ENCODE data around the gene FYB1. TPM values are rescaled to one million over a fixed set of nuclear protein-coding genes. Genes with fewer than 3 reads are reported as not detected.
A peak's percentile ranks its signal among the peaks of the same experiment; 100 is the strongest.

Gene FYB1
- total RNA-seq, 1 experiment from 2014 or later = not detected

GRCh38 chr5:39080597-39081204, 138.7 kb downstream of the FYB1 start:
- peak; percentile 91 for TF ChIP-seq CTCF (conservative IDR thresholded peaks at IDR 0.05)
- H3K4me3 Mint-ChIP-seq = no peak overlapping the region
- WGBS (ENCODE audit: extremely low coverage, insufficient read length, low lambda C conversion rate) = no CpG with 5 or more reads among the region's 3 CpGs

More at GRCh38 chr5:39080597-39081204, 138.7 kb downstream of the FYB1 start:
- Histone ChIP-seq H3K18ac (ENCODE audit: insufficient read length, low read depth, low read length) (no peak overlapping the region), H2BK12ac (ENCODE audit: insufficient read length, low read depth, low read length) (no peak overlapping the region), H4K91ac (ENCODE audit: insufficient read length, low read depth, low read length) (no peak overlapping the region), H3K4ac (ENCODE audit: low read depth, low read length) (no peak overlapping the region), H3K27me3 (ENCODE audit: insufficient read depth, low read length) (no peaks in the 10 kb centered on the region), H3K56ac (ENCODE audit: insufficient read length, low read depth, low read length) (no peak overlapping the region), H3K9me3 (ENCODE audit: control insufficient read depth, low read depth, low read length) (no peaks in the 10 kb centered on the region), H2AK5ac (ENCODE audit: insufficient read length, low read length) (no peak overlapping the region), H4K5ac (ENCODE audit: insufficient read length, low read depth, low read length) (no peak overlapping the region), H3K4me2 (ENCODE audit: insufficient read depth, insufficient read length, low read length) (no peak overlapping the region), H3K27ac (ENCODE audit: insufficient read length, low read depth, low read length) (no peak overlapping the region), H2BK5ac (ENCODE audit: insufficient read length, low read length) (no peak overlapping the region), H4K20me1 (ENCODE audit: control insufficient read depth, insufficient read depth, insufficient read length) (no peaks in the 10 kb centered on the region), H3K79me1 (ENCODE audit: insufficient read depth, low read depth, low read length, poor library complexity, severe bottlenecking) (no peaks in the 10 kb centered on the region), H2BK15ac (ENCODE audit: low read depth, low read length) (no peak overlapping the region; the same call in 1 of the 2 replicates), H3K23ac (ENCODE audit: insufficient read length, low read depth, low read length) (no peak overlapping the region), H3K79me2 (ENCODE audit: insufficient read depth, low read length) (no peaks in the 10 kb centered on the region), H2BK120ac (ENCODE audit: low read depth, low read length, poor library complexity, severe bottlenecking) (no peak overlapping the region), H3K23me2 (ENCODE audit: insufficient read length, low read depth, low read length, poor library complexity, severe bottlenecking) (no peaks in the 10 kb centered on the region), H4K8ac (replicated peaks; ENCODE audit: insufficient read length, low read depth, low read length) (no peak overlapping the region), H3T11ph (ENCODE audit: low read length) (no peak overlapping the region), H3K14ac (ENCODE audit: insufficient read depth, low read length) (no peak overlapping the region), H2AFZ (ENCODE audit: low read length) (no peak overlapping the region), H3K9ac (ENCODE audit: extremely low read depth, insufficient read length, low read length) (no peak overlapping the region), H3K4me1 (ENCODE audit: insufficient read depth, low read length) (no peaks in the 10 kb centered on the region), H2BK20ac (ENCODE audit: low read depth, low read length, poor library complexity, severe bottlenecking) (no peak overlapping the region)
- no peaks in the 10 kb centered on the region for H3K27me3 Mint-ChIP-seq (ENCODE audit: low read depth)
- no peak overlapping the region for H3K27ac Mint-ChIP-seq
- H3K9me3 Mint-ChIP-seq = no peaks in the 10 kb centered on the region
- peak; percentile 65 for DNase-seq
- H3K36me3 Mint-ChIP-seq (ENCODE audit: insufficient read depth in 1 of 3, low read depth in 3 of 3) = no peaks in the 10 kb centered on the region
- H3K4me1 Mint-ChIP-seq = peaks cover 2 to 10% of the 10 kb centered on the region in 2 experiments; a peak in 2 of 4 replicates

All from H9 (cell line).